IPS-18c (cell line): ENCODE results near the gene RPS29.
"Not testable (repeated sequence)": the region's sequence is repeated elsewhere in the genome, so short reads cannot be mapped to it uniquely, and the experiment has no call there.

ENCODE experiments used
- H3K4me3 ChIP-seq: 2 replicates; pipeline ENCODE4 v1.7.0; 2013; ENCODE audit warnings: low read depth, mild to moderate bottlenecking, low read length, moderate library complexity; ENCODE audit not compliant: insufficient read depth
- H3K9me3 ChIP-seq: one replicate; pipeline ENCODE4 v1.6.1; 2013; ENCODE audit warnings: mild to moderate bottlenecking, low read length, moderate library complexity; ENCODE audit not compliant: control insufficient read depth, insufficient read depth

Gene RPS29

DNA sequence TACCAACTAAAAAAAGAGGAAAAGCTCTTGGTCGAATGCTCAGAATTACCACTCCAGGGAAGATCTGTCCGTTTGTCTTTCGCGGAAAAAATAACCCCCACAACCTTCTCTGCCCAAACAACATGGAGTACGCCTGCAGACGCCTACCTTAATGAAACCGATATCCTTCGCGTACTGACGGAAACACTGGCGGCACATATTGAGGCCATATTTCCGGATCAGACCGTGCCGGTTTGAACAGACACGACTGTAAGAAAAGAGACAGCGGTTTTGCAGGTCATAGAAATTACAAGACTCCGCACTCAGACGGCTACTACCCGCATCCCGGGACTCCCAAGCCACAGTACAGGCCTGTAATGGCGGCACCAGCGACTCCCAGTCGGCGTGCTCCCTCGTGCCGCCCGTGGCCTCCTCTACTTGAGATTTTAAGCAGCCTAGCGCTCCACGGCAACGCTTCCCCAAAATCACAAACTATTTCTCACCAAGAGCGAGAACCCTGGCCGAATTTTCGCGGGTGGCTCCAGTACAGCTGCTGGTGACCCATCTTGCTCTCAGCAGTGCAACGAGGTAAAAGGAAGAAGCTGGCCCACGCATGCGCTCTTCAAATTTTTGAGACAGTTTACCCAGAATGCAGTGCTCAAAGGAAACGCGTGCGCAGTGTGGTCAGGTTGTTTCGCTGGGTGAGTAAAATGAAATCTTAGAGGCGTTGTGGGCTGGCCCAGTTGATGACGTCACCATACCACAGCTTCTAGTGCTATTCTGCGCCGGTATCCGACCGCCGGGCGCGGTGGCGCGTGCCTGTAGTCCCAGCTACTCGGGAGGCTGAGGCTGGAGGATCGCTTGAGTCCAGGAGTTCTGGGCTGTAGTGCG lies at the start of gene RPS29:
TSS of gene RPS29 (minus strand) at position 578 of the 870 bp plus-strand sequence. CDS start at position 544, 34 bp downstream.
- H3K9me3 ChIP-seq, result no peaks in the 10 kb centered on the region
- peak within 1 kb of the TSS; percentile 88 for H3K4me3 ChIP-seq

DNA sequence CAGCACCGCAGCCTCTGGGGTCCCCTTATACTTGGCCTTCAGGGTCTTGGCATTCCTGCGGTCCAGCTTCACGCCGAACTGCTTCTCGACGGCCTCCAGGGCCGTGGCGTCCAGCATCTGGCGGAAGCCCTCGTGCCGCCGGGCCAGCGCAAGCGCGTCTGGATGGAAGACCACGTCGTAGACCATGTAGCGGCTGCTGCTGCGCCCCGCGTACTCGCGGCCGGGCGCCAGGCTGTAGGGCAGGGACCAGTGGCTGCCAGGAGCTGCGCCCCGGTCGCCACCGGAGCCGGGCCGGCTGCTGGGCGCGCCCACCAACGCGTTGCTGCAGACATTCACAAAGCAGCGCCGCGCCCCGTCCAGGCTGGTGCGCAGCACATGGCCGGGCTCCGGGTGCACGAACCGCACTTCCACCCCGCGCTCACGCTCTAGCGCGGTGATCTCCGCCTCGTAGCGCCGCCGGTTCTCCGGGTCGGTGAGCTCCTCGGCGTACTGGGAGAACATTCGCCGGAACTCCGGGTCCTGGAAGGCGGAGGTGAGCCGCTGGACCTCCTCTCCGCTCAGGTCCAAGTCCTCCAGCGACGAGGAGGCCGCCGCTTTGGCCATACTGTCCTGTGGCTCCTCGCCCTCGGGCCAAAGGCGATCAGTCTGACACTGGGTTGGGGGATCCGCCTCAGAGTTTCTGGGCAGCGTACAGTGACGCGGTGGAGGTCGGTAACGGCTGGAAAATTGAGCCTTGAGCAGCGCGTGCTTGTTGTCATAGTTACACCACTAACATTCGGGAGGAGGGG lies 48.6 kb upstream of the RPS29 start, which contains the start of gene DNAAF2:
TSS of gene DNAAF2 (minus strand) at position 698 of the 788 bp plus-strand sequence. CDS start at position 603, 95 bp downstream.
- Histone ChIP-seq H3K9me3 (no peaks in the 10 kb centered on the region), H3K4me3 (peak within 1 kb of the TSS; percentile 88)

DNA sequence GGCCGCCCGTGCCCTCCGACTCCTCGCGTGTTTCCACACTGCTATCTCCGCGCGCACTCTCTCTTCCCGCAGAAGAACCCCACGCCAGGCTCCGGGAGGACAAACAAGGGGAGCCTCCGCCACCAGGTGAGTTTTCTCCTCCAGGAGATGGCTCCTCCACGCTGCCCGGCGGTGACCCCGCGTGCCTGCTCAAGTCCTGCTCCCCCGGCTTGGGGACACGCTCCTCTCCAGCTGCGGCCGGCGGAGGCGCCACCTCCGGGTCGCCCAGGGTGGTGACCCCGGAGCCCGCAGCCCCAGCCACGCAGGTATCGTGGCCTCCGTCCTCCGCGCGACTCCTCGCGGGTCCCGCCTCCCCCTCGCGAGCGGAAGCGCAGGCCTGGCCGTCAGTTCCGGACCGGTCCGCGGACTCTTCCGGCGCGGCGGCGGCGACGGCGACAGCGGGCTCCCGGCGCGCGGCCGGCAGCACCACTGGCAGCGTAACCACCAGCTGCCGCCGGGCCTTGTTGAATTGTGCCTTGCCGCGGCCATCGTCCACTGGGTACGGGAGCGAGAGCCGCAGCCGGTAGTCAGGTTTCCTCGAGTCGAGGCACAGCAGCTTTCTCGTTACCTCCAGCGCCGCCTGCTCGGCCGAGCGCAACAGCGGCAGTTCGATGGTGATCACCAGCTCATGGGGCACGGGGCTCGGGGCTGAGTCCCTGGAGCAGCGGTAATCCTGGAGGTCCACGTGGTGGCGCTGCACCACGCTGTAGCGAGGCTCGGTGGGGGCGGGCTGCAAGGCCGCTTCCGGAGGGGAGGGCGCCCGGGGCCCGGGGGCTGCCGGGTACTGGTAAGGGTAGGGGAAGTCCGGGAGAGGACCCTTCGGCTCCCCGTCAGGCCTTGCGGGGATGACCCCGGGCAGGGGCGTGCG lies 47.7 kb upstream of the RPS29 start:
- Histone ChIP-seq H3K9me3 (no peaks in the 10 kb centered on the region), H3K4me3 (peak overlapping the region; percentile 88)

DNA sequence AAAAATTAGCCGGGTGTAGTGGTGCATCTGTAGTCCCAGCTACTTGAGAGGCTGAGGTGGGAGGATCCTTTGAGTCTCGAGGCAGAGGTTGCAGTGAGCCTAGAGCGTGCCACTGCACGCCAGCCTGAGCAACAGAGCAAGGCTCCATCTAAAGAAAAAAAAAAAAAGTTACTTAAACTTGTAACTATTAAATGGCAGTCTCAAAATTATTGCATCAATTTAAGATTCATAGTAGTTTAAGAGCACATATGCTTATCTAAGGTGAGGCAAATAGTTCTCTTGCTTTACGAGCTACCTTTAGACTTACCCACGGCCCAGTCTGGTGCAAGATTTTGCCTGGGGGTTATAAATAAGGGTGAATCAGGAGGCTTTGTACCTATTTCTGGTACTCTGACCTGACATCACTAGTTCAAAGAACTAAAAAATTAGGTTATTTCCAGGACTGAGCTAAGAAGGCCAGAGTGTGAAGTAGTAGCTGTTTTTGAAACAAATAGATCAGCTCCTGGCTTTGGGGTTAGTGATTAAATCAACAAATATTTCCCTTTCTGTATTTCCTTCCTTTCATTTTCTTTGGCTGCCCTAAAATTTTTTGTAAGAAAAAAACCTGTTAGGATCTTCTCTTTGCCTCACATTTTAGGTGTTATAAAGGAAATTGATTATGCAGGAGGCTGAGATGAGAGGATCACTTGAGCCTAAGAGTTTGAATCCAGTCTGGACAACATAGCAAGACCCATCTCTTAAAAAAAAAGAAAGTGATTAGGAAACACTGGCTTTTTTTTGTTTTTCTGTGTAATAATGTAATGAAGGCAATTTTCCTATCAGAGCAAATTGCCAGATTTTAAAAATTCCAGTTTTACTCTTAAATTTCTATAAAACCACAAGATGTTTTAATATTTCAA lies 38.0 kb upstream of the RPS29 start:
- H3K9me3 ChIP-seq, result no peaks in the 10 kb centered on the region
- H3K4me3 ChIP-seq, result no peak overlapping the region

DNA sequence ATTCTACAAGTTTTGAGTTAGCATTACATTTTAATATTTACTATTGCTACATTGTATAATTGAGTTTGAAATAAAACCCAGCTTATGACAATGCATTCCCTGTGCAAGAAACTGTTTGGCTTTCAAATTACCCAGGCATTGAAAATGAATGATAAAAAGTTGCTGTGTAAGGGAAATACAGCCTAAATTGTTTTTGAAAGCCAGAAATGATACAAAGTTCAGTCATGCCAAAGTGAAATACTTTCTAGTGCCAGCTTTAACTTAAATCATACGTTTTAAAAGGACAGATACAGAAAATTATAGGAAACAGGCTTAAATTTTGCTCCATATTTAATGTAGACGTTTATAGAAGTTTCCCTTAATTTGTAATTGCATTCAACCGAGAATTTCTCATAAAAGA lies 37.2 kb upstream of the RPS29 start:
- Histone ChIP-seq H3K9me3 (no peaks in the 10 kb centered on the region), H3K4me3 (no peak overlapping the region)

DNA sequence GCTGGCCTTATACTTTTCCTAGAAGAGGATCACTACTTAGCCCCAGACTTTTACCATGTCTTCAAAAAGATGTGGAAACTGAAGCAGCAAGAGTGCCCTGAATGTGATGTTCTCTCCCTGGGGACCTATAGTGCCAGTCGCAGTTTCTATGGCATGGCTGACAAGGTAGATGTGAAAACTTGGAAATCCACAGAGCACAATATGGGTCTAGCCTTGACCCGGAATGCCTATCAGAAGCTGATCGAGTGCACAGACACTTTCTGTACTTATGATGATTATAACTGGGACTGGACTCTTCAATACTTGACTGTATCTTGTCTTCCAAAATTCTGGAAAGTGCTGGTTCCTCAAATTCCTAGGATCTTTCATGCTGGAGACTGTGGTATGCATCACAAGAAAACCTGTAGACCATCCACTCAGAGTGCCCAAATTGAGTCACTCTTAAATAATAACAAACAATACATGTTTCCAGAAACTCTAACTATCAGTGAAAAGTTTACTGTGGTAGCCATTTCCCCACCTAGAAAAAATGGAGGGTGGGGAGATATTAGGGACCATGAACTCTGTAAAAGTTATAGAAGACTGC lies 35.9 kb upstream of the RPS29 start:
- peak overlapping the region; percentile 85; the same call in 1 of the 2 replicates for H3K4me3 ChIP-seq

DNA sequence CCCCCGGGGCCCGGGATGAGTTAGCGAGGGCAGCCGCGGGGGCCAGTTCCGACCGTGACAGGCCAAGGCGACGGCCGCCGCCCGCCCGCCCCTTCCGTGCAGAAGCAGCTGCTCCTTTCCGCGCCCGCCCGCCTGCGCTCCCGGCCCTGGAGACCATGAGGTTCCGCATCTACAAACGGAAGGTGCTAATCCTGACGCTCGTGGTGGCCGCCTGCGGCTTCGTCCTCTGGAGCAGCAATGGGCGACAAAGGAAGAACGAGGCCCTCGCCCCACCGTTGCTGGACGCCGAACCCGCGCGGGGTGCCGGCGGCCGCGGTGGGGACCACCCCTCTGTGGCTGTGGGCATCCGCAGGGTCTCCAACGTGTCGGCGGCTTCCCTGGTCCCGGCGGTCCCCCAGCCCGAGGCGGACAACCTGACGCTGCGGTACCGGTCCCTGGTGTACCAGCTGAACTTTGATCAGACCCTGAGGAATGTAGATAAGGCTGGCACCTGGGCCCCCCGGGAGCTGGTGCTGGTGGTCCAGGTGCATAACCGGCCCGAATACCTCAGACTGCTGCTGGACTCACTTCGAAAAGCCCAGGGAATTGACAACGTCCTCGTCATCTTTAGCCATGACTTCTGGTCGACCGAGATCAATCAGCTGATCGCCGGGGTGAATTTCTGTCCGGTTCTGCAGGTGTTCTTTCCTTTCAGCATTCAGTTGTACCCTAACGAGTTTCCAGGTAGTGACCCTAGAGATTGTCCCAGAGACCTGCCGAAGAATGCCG lies 35.1 kb upstream of the RPS29 start:
- peak overlapping the region; percentile 85 for H3K4me3 ChIP-seq
- no peaks in the 10 kb centered on the region for H3K9me3 ChIP-seq

More for the DNA sequence above, 35.9 kb upstream of the RPS29 start:
- no peaks in the 10 kb centered on the region for H3K9me3 ChIP-seq

DNA sequence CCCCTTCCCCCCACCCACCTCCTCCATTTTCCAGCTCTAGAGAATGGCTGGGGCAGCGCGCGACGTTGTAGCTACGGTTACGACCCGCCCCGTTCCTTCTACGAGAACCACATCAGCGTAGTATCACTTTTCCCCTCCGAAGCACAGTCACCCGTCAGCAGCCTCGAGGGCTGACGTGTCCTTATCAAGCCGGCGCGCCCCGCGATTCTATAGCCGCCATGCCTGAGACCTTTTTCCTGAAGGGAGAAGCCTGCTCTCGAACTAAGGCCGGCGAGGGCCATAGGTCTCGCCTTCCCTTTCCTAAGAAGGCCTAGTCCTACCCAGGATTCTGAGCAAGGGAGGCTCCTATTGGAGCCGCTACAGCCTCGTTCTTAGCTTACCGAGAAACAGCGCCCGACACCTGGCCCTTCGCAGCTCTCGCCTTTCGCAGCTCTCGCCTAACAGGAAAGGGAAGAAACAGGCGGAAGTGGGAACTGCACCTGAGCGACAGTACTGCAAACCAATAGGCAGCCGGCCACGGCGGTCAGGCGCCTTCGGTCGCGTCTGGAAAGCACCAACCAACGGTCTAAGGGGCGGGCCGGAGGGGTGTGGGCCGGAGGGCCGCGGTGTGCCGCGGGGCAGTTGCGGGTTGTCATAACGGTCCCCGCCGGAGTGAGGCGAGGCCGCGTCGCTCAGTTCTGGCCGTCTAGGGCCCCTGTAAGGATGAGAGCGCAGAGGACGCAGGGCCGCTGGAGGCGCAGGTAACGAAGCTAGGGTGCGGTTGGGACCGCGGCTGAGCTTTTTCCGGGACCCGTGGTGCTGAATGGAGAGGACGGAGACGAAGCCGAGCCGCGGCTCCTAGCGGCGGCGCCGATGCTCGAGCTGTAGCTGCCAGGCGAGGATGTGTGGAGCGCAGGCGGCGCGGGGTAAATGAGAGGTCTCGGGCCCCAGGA lies 34.3 kb upstream of the RPS29 start, which contains the start of the genes MGAT2 and RPL36AL:
TSS of gene MGAT2 (plus strand) at position 618 of the 932 bp plus-strand sequence. CDS start 470 bp downstream, outside the sequence.
TSS of gene RPL36AL (minus strand) at position 445 of the 932 bp plus-strand sequence. CDS start 1,522 bp downstream, outside the sequence.
- Histone ChIP-seq H3K9me3 (no peaks in the 10 kb centered on the region), H3K4me3 (peak within 1 kb of the TSS; percentile 85)

DNA sequence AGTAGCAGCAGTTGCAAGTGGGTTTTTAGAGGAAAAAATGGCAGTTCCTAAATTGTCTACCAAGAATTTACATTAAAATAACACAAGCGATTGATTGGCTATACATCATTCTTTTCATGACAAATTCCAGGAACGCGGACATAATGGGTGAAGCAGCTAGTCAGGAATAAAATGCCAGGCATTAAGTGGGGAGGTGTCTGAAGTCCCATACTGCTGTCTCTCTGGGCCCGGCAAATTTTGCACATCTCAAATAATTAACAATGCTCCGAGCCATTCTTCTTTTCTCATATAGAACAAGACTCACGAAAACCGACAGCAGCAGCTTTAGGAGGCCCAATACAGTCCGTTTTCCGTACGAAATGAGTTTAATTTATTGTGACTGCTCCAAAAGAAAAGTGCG lies 33.5 kb upstream of the RPS29 start:
- H3K4me3 ChIP-seq, result peak overlapping the region; percentile 85
- H3K9me3 ChIP-seq, result no peaks in the 10 kb centered on the region

DNA sequence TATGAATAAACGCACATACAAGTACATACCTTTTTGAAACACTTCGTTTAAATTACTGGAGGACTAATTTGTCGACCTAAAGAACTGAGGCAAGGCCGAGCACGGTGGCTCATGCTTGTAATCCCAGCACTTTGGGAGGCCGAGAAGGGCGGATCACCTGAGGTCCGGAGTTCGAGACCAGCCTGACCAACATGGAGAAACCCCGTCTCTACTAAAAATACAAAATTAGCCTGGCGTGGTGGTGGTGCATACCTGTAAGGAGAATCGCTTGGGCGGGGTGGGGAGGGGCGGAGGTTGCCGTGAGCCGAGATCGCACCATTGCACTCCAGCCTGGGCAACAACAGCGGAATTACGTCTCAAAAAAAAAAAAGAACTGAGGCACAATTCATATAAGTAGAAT lies 33.1 kb upstream of the RPS29 start:
- peak overlapping the region; percentile 85 for H3K4me3 ChIP-seq
- not testable (repeated sequence) for H3K9me3 ChIP-seq

DNA sequence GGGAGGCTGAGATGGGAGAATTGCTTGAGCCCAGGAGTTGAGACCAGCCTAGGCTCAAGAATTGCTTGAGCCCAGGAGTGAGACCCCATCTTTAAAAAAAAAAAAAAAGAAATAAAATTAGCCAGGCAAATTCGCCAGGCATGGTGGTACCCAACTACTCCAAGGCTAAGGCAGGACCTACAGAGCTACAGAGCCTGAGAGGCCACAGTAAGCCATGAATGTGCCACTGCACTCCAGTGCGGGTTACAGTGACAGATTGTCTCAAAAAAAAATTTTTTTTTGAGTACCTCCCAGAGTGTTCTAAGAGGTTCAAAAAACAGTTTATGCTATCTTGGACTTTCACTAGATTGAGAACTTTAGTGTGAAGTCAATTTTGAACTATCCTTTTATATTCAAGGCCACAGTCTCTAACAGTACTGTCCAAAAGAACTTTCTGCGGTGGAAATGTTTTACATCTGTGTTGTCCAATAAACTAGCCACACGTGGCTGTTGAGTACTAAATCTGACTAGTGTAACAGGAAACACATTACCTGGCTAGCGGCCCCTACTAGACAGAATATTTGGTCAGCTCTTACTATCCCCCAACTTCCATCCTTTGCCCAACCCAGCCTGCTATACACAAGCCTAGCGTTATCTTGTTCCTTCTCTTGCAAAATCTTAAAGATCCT lies 31.8 kb upstream of the RPS29 start:
- Histone ChIP-seq H3K4me3 (no peak overlapping the region), H3K9me3 (no peaks in the 10 kb centered on the region)

DNA sequence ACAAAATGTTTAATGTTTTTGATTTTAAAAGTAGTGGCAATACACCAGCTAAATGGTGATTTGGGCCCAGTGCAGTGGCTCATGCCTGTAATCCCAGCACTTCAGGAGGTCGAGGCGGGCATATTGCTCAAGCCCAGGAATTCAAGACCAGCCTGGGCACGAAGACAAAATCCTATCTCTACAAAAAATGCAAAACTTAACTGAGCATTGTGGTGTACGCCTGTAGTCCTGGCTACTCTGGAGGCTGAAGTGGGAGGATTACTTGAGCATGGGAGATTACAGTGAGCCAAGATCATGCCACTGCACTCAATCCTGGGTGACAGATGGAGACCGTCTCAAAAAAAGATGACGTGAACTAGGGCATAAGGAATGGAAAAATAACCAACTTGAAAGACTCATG lies 29.6 kb upstream of the RPS29 start:
- Histone ChIP-seq H3K4me3 (no peak overlapping the region), H3K9me3 (no peaks in the 10 kb centered on the region)

DNA sequence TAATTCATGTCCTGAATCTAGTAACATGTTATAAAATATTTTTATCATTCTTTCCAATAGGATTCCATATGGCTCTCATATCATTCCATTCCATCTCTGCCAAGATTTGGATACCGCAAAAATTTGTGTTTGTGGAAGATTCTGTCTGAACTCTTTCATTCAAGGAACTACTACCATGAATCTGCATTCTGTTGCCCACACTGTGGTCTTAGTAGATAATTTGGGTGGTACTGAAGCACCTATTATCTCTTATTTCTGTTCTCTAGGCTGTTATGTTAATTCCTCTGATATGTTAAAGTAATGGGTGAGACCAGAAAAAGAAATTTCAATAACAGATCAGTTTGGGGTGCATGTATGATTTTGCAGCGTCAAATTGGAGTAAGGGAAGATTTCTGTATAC lies 28.0 kb upstream of the RPS29 start:
- Histone ChIP-seq H3K4me3 (no peak overlapping the region), H3K9me3 (no peaks in the 10 kb centered on the region)

DNA sequence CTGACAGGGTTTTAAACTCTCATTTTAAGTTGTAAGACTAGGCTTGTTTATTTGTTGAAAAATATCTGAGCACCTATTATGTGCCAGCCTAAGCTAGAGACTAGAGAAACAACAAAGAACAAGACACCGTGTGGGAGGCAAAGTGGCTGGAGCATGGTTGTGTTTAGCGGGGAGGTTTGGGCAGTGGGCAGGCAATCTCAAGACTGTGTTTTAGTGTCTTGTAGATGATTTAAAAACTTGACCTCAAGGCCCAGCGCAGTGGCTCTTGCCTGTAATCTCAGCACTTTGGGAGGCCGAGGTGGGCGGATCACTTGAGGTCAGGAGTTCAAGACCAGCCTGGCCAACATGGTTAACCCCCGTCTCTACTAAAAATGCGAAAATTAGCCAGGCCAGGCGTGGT lies 26.5 kb upstream of the RPS29 start:
- no peaks in the 10 kb centered on the region for H3K9me3 ChIP-seq
- no peak overlapping the region for H3K4me3 ChIP-seq
